IPS-18a (cell line): ENCODE measurements around the gene OAS2.

Experiments
- H3K27ac ChIP-seq: one replicate; pipeline ENCODE4 v1.5.1; 2013; ENCODE audit warnings: low read length
- H3K27me3 ChIP-seq: one replicate; pipeline ENCODE4 v1.6.1; 2013; ENCODE audit warnings: mild to moderate bottlenecking, low read length; ENCODE audit not compliant: control insufficient read depth, insufficient read depth
- H3K36me3 ChIP-seq: one replicate; pipeline ENCODE4 v1.6.1; 2013; ENCODE audit warnings: low read depth, low read length; ENCODE audit not compliant: control insufficient read depth
- H3K4me1 ChIP-seq: one replicate; pipeline ENCODE4 v1.6.1; 2013; ENCODE audit warnings: low read depth, low read length; ENCODE audit not compliant: control insufficient read depth
- H3K4me3 ChIP-seq: one replicate; pipeline ENCODE4 v1.5.1; 2013; ENCODE audit warnings: low read length
- H3K9ac ChIP-seq: one replicate; pipeline ENCODE4 v1.6.1; 2013; ENCODE audit warnings: mild to moderate bottlenecking, low read length, moderate library complexity
- H3K9me3 ChIP-seq: one replicate; pipeline ENCODE4 v1.6.1; 2013; ENCODE audit warnings: low read depth, low read length; ENCODE audit not compliant: control insufficient read depth

Gene OAS2

GRCh38 chr12:112978163-112979040, at the start of gene OAS2:
OAS2 (plus strand) TSS chr12:112978519; CDS start chr12:112978609, 90 bp downstream.
- Histone ChIP-seq H3K36me3 (no peaks in the 10 kb centered on the region), H3K4me3 (no peak within 1 kb of the TSS), H3K27ac (no peak within 1 kb of the TSS), H3K4me1 (no peaks in the 10 kb centered on the region), H3K27me3 (no peaks in the 10 kb centered on the region), H3K9me3 (no peaks in the 10 kb centered on the region), H3K9ac (no peak within 1 kb of the TSS)

GRCh38 chr12:112928978-112929377, 49.3 kb upstream of the OAS2 start:
- no peaks in the 10 kb centered on the region for H3K9me3 ChIP-seq
- no peaks in the 10 kb centered on the region for H3K27me3 ChIP-seq
- peaks cover 3% of the 10 kb centered on the region for H3K4me1 ChIP-seq
- no peak overlapping the region for H3K4me3 ChIP-seq
- no peak overlapping the region for H3K27ac ChIP-seq
- H3K36me3 ChIP-seq = no peaks in the 10 kb centered on the region
- H3K9ac ChIP-seq = no peak overlapping the region

- Histone ChIP-seq H3K9ac (no peak overlapping the region), H3K4me1 (peaks cover 3% of the 10 kb centered on the region), H3K4me3 (no peak overlapping the region), H3K27ac (no peak overlapping the region), H3K27me3 (no peaks in the 10 kb centered on the region), H3K9me3 (no peaks in the 10 kb centered on the region), H3K36me3 (no peaks in the 10 kb centered on the region)
Observed at GRCh38 chr12:112929715-112930114, 48.6 kb upstream of the OAS2 start.

- no peak overlapping the region for H3K4me3 ChIP-seq
- no peak overlapping the region for H3K9ac ChIP-seq
- peaks cover 3% of the 10 kb centered on the region for H3K4me1 ChIP-seq
- no peaks in the 10 kb centered on the region for H3K36me3 ChIP-seq
- H3K27me3 ChIP-seq = no peaks in the 10 kb centered on the region
- H3K9me3 ChIP-seq = no peaks in the 10 kb centered on the region
- no peak overlapping the region for H3K27ac ChIP-seq
Observed at GRCh38 chr12:112930350-112930749, 48.0 kb upstream of the OAS2 start.

GRCh38 chr12:112932485-112933128, 45.7 kb upstream of the OAS2 start:
- H3K27me3 ChIP-seq = peaks cover 5% of the 10 kb centered on the region
- H3K27ac ChIP-seq = no peak overlapping the region
- H3K4me3 ChIP-seq = no peak overlapping the region
- no peaks in the 10 kb centered on the region for H3K9me3 ChIP-seq
- H3K4me1 ChIP-seq = peaks cover 3% of the 10 kb centered on the region
- no peaks in the 10 kb centered on the region for H3K36me3 ChIP-seq
- no peak overlapping the region for H3K9ac ChIP-seq

- Histone ChIP-seq H3K9me3 (no peaks in the 10 kb centered on the region), H3K27ac (no peak overlapping the region), H3K36me3 (no peaks in the 10 kb centered on the region), H3K9ac (no peak overlapping the region), H3K4me1 (peaks cover 3% of the 10 kb centered on the region), H3K27me3 (peaks cover 10% of the 10 kb centered on the region), H3K4me3 (no peak overlapping the region)
Observed at GRCh38 chr12:112933129-112933505, 45.2 kb upstream of the OAS2 start.

GRCh38 chr12:112936264-112936663, 42.1 kb upstream of the OAS2 start:
- Histone ChIP-seq H3K27me3 (peaks cover 20% of the 10 kb centered on the region), H3K9me3 (no peaks in the 10 kb centered on the region), H3K4me3 (no peak overlapping the region), H3K27ac (no peak overlapping the region), H3K9ac (no peak overlapping the region), H3K36me3 (no peaks in the 10 kb centered on the region), H3K4me1 (peaks cover 3% of the 10 kb centered on the region)

GRCh38 chr12:112936927-112937326, 41.4 kb upstream of the OAS2 start:
- Histone ChIP-seq H3K9me3 (no peaks in the 10 kb centered on the region), H3K4me3 (no peak overlapping the region), H3K27me3 (peaks cover 20% of the 10 kb centered on the region), H3K9ac (no peak overlapping the region), H3K36me3 (no peaks in the 10 kb centered on the region), H3K4me1 (peaks cover 3% of the 10 kb centered on the region), H3K27ac (no peak overlapping the region)

- Histone ChIP-seq H3K9me3 (no peaks in the 10 kb centered on the region), H3K36me3 (no peaks in the 10 kb centered on the region), H3K4me1 (no peaks in the 10 kb centered on the region), H3K27me3 (peaks cover 20% of the 10 kb centered on the region), H3K27ac (no peak within 1 kb of the TSS), H3K9ac (no peak within 1 kb of the TSS), H3K4me3 (peak within 1 kb of the TSS; percentile 52)
Observed at GRCh38 chr12:112937741-112938719, 40.3 kb upstream of the OAS2 start, which contains the start of gene OAS3. OAS3 (plus strand) TSS chr12:112938474; CDS start chr12:112938531, 57 bp downstream.

GRCh38 chr12:112938751-112939150, 39.6 kb upstream of the OAS2 start:
- Histone ChIP-seq H3K27ac (no peak overlapping the region), H3K27me3 (peaks cover 20% of the 10 kb centered on the region), H3K9ac (no peak overlapping the region), H3K9me3 (no peaks in the 10 kb centered on the region), H3K36me3 (no peaks in the 10 kb centered on the region), H3K4me1 (no peaks in the 10 kb centered on the region), H3K4me3 (peak overlapping the region; percentile 52)

- Histone ChIP-seq H3K27me3 (peaks cover 20% of the 10 kb centered on the region), H3K4me3 (no peak overlapping the region), H3K9me3 (no peaks in the 10 kb centered on the region), H3K27ac (no peak overlapping the region), H3K9ac (no peak overlapping the region), H3K36me3 (no peaks in the 10 kb centered on the region), H3K4me1 (no peaks in the 10 kb centered on the region)
Observed at GRCh38 chr12:112939761-112940381, 38.4 kb upstream of the OAS2 start.
